Activated CD4-positive, alpha-beta T cell treated with anti-CD3 and anti-CD28 coated beads, Interleukin-2, amount 10 ng/mL, durations not matched to agents 24 days and 14 days (primary cell): ENCODE data around the gene AIFM3. TPM values are rescaled to one million over a fixed set of nuclear protein-coding genes. Genes with fewer than 3 reads are reported as not detected.
"Not testable (repeated sequence)": the region's sequence is repeated elsewhere in the genome, so short reads cannot be mapped to it uniquely, and the experiment has no call there.

Experiments used
- DNase-seq: peaks from one replicate; pipeline ENCODE4 v3.0.0; 2022
- H3K27ac Mint-ChIP-seq: one replicate; pipeline ENCODE4 v1.8.0; 2022; ENCODE audit warnings: mild to moderate bottlenecking, mixed read lengths
- H3K27me3 Mint-ChIP-seq: one replicate; pipeline ENCODE4 v1.8.0; 2022; ENCODE audit warnings: mixed read lengths
- H3K36me3 Mint-ChIP-seq: one replicate; pipeline ENCODE4 v1.8.0; 2022; ENCODE audit warnings: low read depth, mild to moderate bottlenecking, mixed read lengths
- H3K4me1 Mint-ChIP-seq: one replicate; pipeline ENCODE4 v1.8.0; 2021; ENCODE audit warnings: mixed read lengths
- H3K4me3 Mint-ChIP-seq: one replicate; pipeline ENCODE4 v1.8.0; 2022; ENCODE audit warnings: mild to moderate bottlenecking, moderate library complexity, mixed read lengths
- H3K9me3 Mint-ChIP-seq: one replicate; pipeline ENCODE4 v1.8.0; 2021; ENCODE audit warnings: mixed read lengths
- intact Hi-C: fragments of 100-400 bp; cut with micrococcal nuclease; formaldehyde crosslinking; loops from one replicate; pipeline ENCODE4 v1.15.1; 2023
- total RNA-seq: library from RNA; stranded (reverse); gene quantifications from 2 replicates; pipeline ENCODE4 v1.2.3, GENCODE V29; 2022

AIFM3 gene
- total RNA-seq, 1 donor from 2014 or later = 0.37 TPM

GRCh38 chr22:20999350-21000206 is 32.5 kb downstream of the AIFM3 start:
- peaks cover 23% of the 10 kb centered on the region for H3K36me3 Mint-ChIP-seq
- DNase-seq = no peak
- intact Hi-C loops = loop anchor here (5.0 to 10.0 kb wide), 3 partner anchors 37 to 1145 kb away; partner anchors contain the start of genes GNB1L, RANBP1, RTL10 and TRMT2A
- no peaks in the 10 kb centered on the region for H3K27me3 Mint-ChIP-seq
- H3K27ac Mint-ChIP-seq = no peak overlapping the region
- peaks cover 14% of the 10 kb centered on the region for H3K4me1 Mint-ChIP-seq
- peak overlapping the region; percentile 97 for H3K4me3 Mint-ChIP-seq
- no peaks in the 10 kb centered on the region for H3K9me3 Mint-ChIP-seq

GRCh38 chr22:21000207-21000986 is 33.3 kb downstream of the AIFM3 start:
- Mint-ChIP-seq H3K4me3 (peak overlapping the region; percentile 97), H3K36me3 (peaks cover 21% of the 10 kb centered on the region), H3K27ac (peak overlapping the region; percentile 99), H3K27me3 (no peaks in the 10 kb centered on the region), H3K9me3 (no peaks in the 10 kb centered on the region), H3K4me1 (peaks cover 14% of the 10 kb centered on the region)
- peak; percentile 70 for DNase-seq
- intact Hi-C loops = loop anchor here (5.0 to 10.0 kb wide), 3 partner anchors 38 to 1146 kb away; partner anchors contain the start of genes GNB1L, RANBP1, RTL10 and TRMT2A

- no peaks in the 10 kb centered on the region for H3K27me3 Mint-ChIP-seq
- peak overlapping the region; percentile 97 for H3K4me3 Mint-ChIP-seq
- peak overlapping the region; percentile 99 for H3K27ac Mint-ChIP-seq
- H3K9me3 Mint-ChIP-seq = no peaks in the 10 kb centered on the region
- peaks cover 14% of the 10 kb centered on the region for H3K4me1 Mint-ChIP-seq
- H3K36me3 Mint-ChIP-seq = peaks cover 20% of the 10 kb centered on the region
- intact Hi-C loops = loop anchor here (1.0 to 10.0 kb wide), 4 partner anchors 19 to 1146 kb away; partner anchors contain the start of genes GNB1L, LZTR1, RANBP1 and RTL10
- no peak for DNase-seq
Measured at GRCh38 chr22:21000987-21001600, 34.0 kb downstream of the AIFM3 start.

GRCh38 chr22:21001601-21002325 is 34.7 kb downstream of the AIFM3 start, which contains the start of gene THAP7:
Gene THAP7, minus strand, starts transcription at chr22:21002118. Its CDS starts 207 bp downstream, at chr22:21001911.
- DNase-seq = peak; percentile 99
- Mint-ChIP-seq H3K4me3 (peak within 1 kb of the TSS; percentile 97), H3K9me3 (no peaks in the 10 kb centered on the region), H3K27ac (peak within 1 kb of the TSS; percentile 99), H3K27me3 (no peaks in the 10 kb centered on the region), H3K36me3 (peaks cover 20% of the 10 kb centered on the region), H3K4me1 (peaks cover 14% of the 10 kb centered on the region)
- intact Hi-C loops = loop anchor here (1.0 to 10.0 kb wide), 7 partner anchors 13 to 1147 kb away; partner anchors contain the start of genes CRKL, GNB1L, LZTR1 and PI4KA

- H3K27ac Mint-ChIP-seq = no peak overlapping the region
- peaks cover 14% of the 10 kb centered on the region for H3K4me1 Mint-ChIP-seq
- intact Hi-C loops = loop anchor here (2.0 to 10.0 kb wide), 4 partner anchors 41 to 1149 kb away; partner anchors contain the start of genes CRKL, GNB1L, RANBP1 and RTL10
- peak overlapping the region; percentile 97 for H3K4me3 Mint-ChIP-seq
- H3K36me3 Mint-ChIP-seq = peaks cover 18% of the 10 kb centered on the region
- no peaks in the 10 kb centered on the region for H3K9me3 Mint-ChIP-seq
- DNase-seq = no peak
- H3K27me3 Mint-ChIP-seq = peaks cover 3% of the 10 kb centered on the region
Measured at GRCh38 chr22:21003782-21004181, 36.7 kb downstream of the AIFM3 start.

GRCh38 chr22:21009208-21009607 is 42.2 kb downstream of the AIFM3 start:
- DNase-seq, H3K27ac Mint-ChIP-seq, H3K27me3 Mint-ChIP-seq, H3K36me3 Mint-ChIP-seq, H3K4me3 Mint-ChIP-seq, H3K9me3 Mint-ChIP-seq, H3K4me1 Mint-ChIP-seq: not testable (repeated sequence)
- intact Hi-C loops = loop anchor here (10.0 kb wide), 1 partner anchor 1154 kb away; the partner anchor contains the start of genes GNB1L and RTL10

GRCh38 chr22:21009638-21010425 is 42.8 kb downstream of the AIFM3 start:
- Mint-ChIP-seq H3K27ac (no peak overlapping the region), H3K9me3 (no peaks in the 10 kb centered on the region), H3K4me3 (no peak overlapping the region), H3K4me1 (peaks cover 9% of the 10 kb centered on the region), H3K27me3 (peaks cover 9% of the 10 kb centered on the region), H3K36me3 (no peaks in the 10 kb centered on the region)
- intact Hi-C loops = loop anchor here (10.0 kb wide), 1 partner anchor 1155 kb away; the partner anchor contains the start of genes GNB1L and RTL10
- peak; percentile 84 for DNase-seq

- no peak for DNase-seq
- Mint-ChIP-seq H3K36me3 (no peaks in the 10 kb centered on the region), H3K27ac (no peak overlapping the region), H3K4me3 (no peak overlapping the region), H3K4me1 (peaks cover 13% of the 10 kb centered on the region), H3K9me3 (no peaks in the 10 kb centered on the region), H3K27me3 (peaks cover 12% of the 10 kb centered on the region)
- intact Hi-C loops = no loop called here
Measured at GRCh38 chr22:21010426-21011113, 43.5 kb downstream of the AIFM3 start.

GRCh38 chr22:21012446-21013407 is 45.7 kb downstream of the AIFM3 start:
- Mint-ChIP-seq H3K27me3 (peaks cover 9% of the 10 kb centered on the region), H3K27ac (no peak overlapping the region)
- intact Hi-C loops = no loop called here

GRCh38 chr22:21013657-21014201 is 46.7 kb downstream of the AIFM3 start:
- Mint-ChIP-seq H3K36me3 (no peaks in the 10 kb centered on the region), H3K27me3 (peaks cover 9% of the 10 kb centered on the region), H3K9me3 (no peaks in the 10 kb centered on the region), H3K4me3 (peak overlapping the region; percentile 78), H3K4me1 (peaks cover 13% of the 10 kb centered on the region), H3K27ac (peak overlapping the region; percentile 23)
- DNase-seq = no peak
- intact Hi-C loops = loop anchor here (1.0 kb wide), 1 partner anchor 11 kb away; the partner anchor contains the start of gene THAP7

More at GRCh38 chr22:21012446-21013407, 45.7 kb downstream of the AIFM3 start:
- no peak for DNase-seq
- H3K9me3 Mint-ChIP-seq = no peaks in the 10 kb centered on the region
- H3K4me3 Mint-ChIP-seq = no peak overlapping the region
- no peaks in the 10 kb centered on the region for H3K36me3 Mint-ChIP-seq
- H3K4me1 Mint-ChIP-seq = peaks cover 13% of the 10 kb centered on the region
